ENCODE data around the gene SCLT1.

GRCh38 chr4:128951316-128951715 lies 142.0 kb downstream of the SCLT1 start:
- TF ChIP-seq CTCF (conservative IDR thresholded peaks at IDR 0.05; ENCODE audit: low read length) (no peak), EZH2phosphoT487 (IDR thresholded peaks at IDR 0.05; ENCODE audit: borderline replicate concordance) (no peak)

Measured in Loucy (cell line).